Endothelial cell of umbilical vein (primary cell): ENCODE results near the gene DACT1. TPM values are rescaled to one million over a fixed set of nuclear protein-coding genes. Genes with fewer than 3 reads are reported as not detected.

Source experiments
- BruUV-seq: library from RNA; stranded (reverse); fragments of 400-500 nt; replicated peaks from 2 replicates; lab custom pipeline; 2021; lab: Mats Ljungman, UMichigan
- CTCF ChIA-PET: fragments of 300-600, 350-600 bp; sonication (Branson Sonifier 250); formaldehyde crosslinking; loops from one replicate; lab custom pipeline; 2021; ENCODE audit warnings: antibody characterized with exemption, inconsistent platforms; lab: Charles Lee
- POLR2A ChIA-PET: fragments of 300-600, 350-600 bp; sonication (Branson Sonifier 250); formaldehyde crosslinking; loops from one replicate; lab custom pipeline; 2021; ENCODE audit warnings: antibody characterized with exemption, inconsistent platforms; lab: Charles Lee
- DNase-seq: peaks from one replicate; pipeline ENCODE4 v3.0.0-alpha.2; 2011; ENCODE audit warnings: low read depth, low spot score
- FAIRE-seq: peaks from 2 replicates; lab custom pipeline; 2011; peaks lifted over from hg19 to GRCh38; lab: Jason Lieb, UNC
- H2AFZ ChIP-seq: 2 replicates; pipeline ENCODE4 v1.6.0; 2012; ENCODE audit warnings: low read depth, low read length, control low read depth, inconsistent platforms
- H3K27ac ChIP-seq: 2 replicates; pipeline ENCODE4 v1.5.1; 2011; ENCODE audit warnings: low read depth, mild to moderate bottlenecking, control low read depth, low read length, moderate library complexity; ENCODE audit not compliant: insufficient read depth
- H3K27me3 ChIP-seq, 2 experiments: 2 replicates each; pipeline versions ENCODE4 v1.6.0 to v1.6.1; 2011; ENCODE audit warnings: low read length in 2 of 2, mixed read lengths in 1 of 2; ENCODE audit not compliant: control insufficient read depth in 2 of 2, insufficient read depth in 2 of 2
- H3K36me3 ChIP-seq, 2 experiments: 2 replicates in 1 of 2; 3 replicates in 1 of 2; pipeline ENCODE4 v1.5.1; 2011; ENCODE audit warnings: low read length in 2 of 2, mild to moderate bottlenecking in 1 of 2, moderate library complexity in 1 of 2; ENCODE audit not compliant: control insufficient read depth in 2 of 2, insufficient read depth in 2 of 2; ENCODE audit errors: extremely low read depth in 1 of 2
- H3K4me1 ChIP-seq: 3 replicates; pipeline ENCODE4 v1.5.1; 2011; ENCODE audit warnings: mild to moderate bottlenecking, low read length; ENCODE audit not compliant: control insufficient read depth, insufficient read depth; ENCODE audit errors: extremely low read depth
- H3K4me2 ChIP-seq: 2 replicates; pipeline ENCODE4 v1.6.1; 2011; ENCODE audit warnings: low read length, control low read depth, mixed read lengths; ENCODE audit not compliant: insufficient read depth
- H3K4me3 ChIP-seq, 3 experiments: fragments of 200-600 bp in 1 of 3; sonication (generic), shearing (Covaris generic) in 1 of 3; replicated peaks in 1 of 3; 2 replicates each; pipeline ENCODE4 v1.5.1; 2011 to 2016; ENCODE audit warnings: control low read depth in 3 of 3, low read length in 3 of 3, mild to moderate bottlenecking in 2 of 3, inconsistent platforms in 1 of 3, low read depth in 1 of 3, moderate library complexity in 1 of 3; ENCODE audit not compliant: insufficient read depth in 1 of 3
- H3K79me2 ChIP-seq: 2 replicates; pipeline ENCODE4 v1.6.0; 2012; ENCODE audit warnings: low read length, inconsistent platforms; ENCODE audit not compliant: control insufficient read depth, insufficient read depth
- H3K9ac ChIP-seq: replicated peaks from 2 replicates; pipeline ENCODE3; 2011; ENCODE audit warnings: low read length, control low read depth; ENCODE audit not compliant: insufficient read depth; ENCODE audit errors: extremely low read depth
- H3K9me1 ChIP-seq: replicated peaks from 3 replicates; pipeline ENCODE4 v1.6.0; 2011; ENCODE audit warnings: mild to moderate bottlenecking, low read length; ENCODE audit not compliant: control insufficient read depth, insufficient read depth; ENCODE audit errors: extremely low read depth
- H3K9me3 ChIP-seq: replicated peaks from 2 replicates; pipeline ENCODE4 v1.5.1; 2012; ENCODE audit warnings: low read length, inconsistent platforms; ENCODE audit not compliant: control insufficient read depth, insufficient read depth
- H4K20me1 ChIP-seq: replicated peaks from 2 replicates; pipeline ENCODE3; 2011; ENCODE audit warnings: mild to moderate bottlenecking, low read length; ENCODE audit not compliant: control insufficient read depth, insufficient read depth; ENCODE audit errors: extremely low read depth
- EZH2 ChIP-seq: IDR thresholded peaks from 2 replicates; pipeline ENCODE4 v1.6.1; 2012; ENCODE audit warnings: borderline replicate concordance, low read depth, mild to moderate bottlenecking, moderate library complexity, low read length, inconsistent platforms; ENCODE audit not compliant: severe bottlenecking
- FOS ChIP-seq: IDR thresholded peaks from 2 replicates; pipeline ENCODE4 v1.6.1; 2011; ENCODE audit warnings: mild to moderate bottlenecking, low read length, moderate library complexity, borderline replicate concordance; ENCODE audit not compliant: insufficient read depth
- GATA2 ChIP-seq: IDR thresholded peaks from 2 replicates; pipeline ENCODE4 v1.7.0; 2011; ENCODE audit warnings: low read depth, mild to moderate bottlenecking, moderate library complexity, mixed read lengths, low read length; ENCODE audit not compliant: insufficient read length, insufficient read depth
- JUN ChIP-seq: IDR thresholded peaks from 2 replicates; pipeline ENCODE4 v1.6.1; 2011; ENCODE audit warnings: borderline replicate concordance, low read depth; ENCODE audit not compliant: insufficient read length, insufficient read depth
- MYC ChIP-seq: IDR thresholded peaks from one replicate; pipeline ENCODE4 v1.6.1; 2011; ENCODE audit warnings: mild to moderate bottlenecking, low read depth, low read length
- POLR2A ChIP-seq: IDR thresholded peaks from 2 replicates; pipeline ENCODE4 v1.6.1; 2012; ENCODE audit warnings: low read depth, mild to moderate bottlenecking, control low read depth, low read length
- POLR2AphosphoS5 ChIP-seq: IDR thresholded peaks from 2 replicates; pipeline ENCODE4 v1.6.1; 2012; ENCODE audit warnings: low read depth, mild to moderate bottlenecking, control low read depth, low read length, moderate library complexity; ENCODE audit not compliant: insufficient read depth
- dilution Hi-C: fragments of 300-500 bp; cut with MboI; formaldehyde crosslinking; loops from one replicate; pipeline ENCODE4 v1.15.0; 2019; ENCODE audit warnings: low sequenced_read_pairs; ENCODE audit not compliant: extremely low pct_ligation_motif_present
- intact Hi-C: fragments of 100-400 bp; cut with micrococcal nuclease; formaldehyde crosslinking; loops from one replicate; pipeline ENCODE4 v1.10.0; 2022
- polyA plus RNA-seq, 4 experiments: library from polyadenylated mRNA; depleted of rRNA in 3 of 4; stranded (reverse) in 3 of 4; unstranded in 1 of 4; fragments of >200 nt; gene quantifications; 2 replicates each; pipeline versions ENCODE4 v1.2.1 to v1.2.3, GENCODE V29; 2011 to 2012; ENCODE audit warnings: missing spikeins in 1 of 4
- total RNA-seq: library from RNA; stranded (reverse); gene quantifications from 2 replicates; pipeline ENCODE4 v1.2.3, GENCODE V29; 2021
- TF ChIP-seq, protein P1 (sequence below), 2 donors: IDR thresholded peaks; 1 replicate in 1 of 2; 2 replicates in 1 of 2; pipeline ENCODE4 v1.5.1; 2011; ENCODE audit warnings: low read length in 2 of 2, mild to moderate bottlenecking in 2 of 2, moderate library complexity in 2 of 2, control low read depth in 1 of 2, inconsistent platforms in 1 of 2, low read depth in 1 of 2; ENCODE audit not compliant: insufficient read depth in 1 of 2; ENCODE audit errors: extremely low read depth in 1 of 2
- TF ChIP-seq, protein P2 (sequence below): IDR thresholded peaks from 2 replicates; pipeline ENCODE4 v1.6.1; 2011; ENCODE audit not compliant: insufficient read depth, insufficient read length

DACT1 gene
- total and polyA plus RNA-seq, 2 donors (not counting 3 experiments of a cell fraction or from before 2014, with no cell fraction given) = 0.21 to 0.27 TPM

DNA sequence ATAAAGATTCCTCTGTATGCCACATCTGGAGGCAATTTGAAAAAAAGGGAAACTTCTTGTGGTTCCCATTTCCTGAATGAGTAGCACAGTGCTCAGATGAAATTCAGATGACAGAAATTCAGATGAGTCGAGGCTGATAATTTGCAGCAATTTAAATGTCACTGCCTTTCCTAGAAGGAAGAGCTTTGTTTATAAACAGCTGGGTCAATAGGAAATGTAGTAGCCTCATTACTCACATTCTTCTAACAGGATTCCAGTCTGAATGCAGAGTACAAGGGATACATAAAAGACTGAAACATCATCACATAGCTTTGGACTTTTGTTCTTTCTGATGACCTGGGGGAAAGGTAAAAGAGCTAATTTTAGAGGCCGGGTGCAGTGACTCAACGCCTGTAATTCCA, 11.3 kb upstream of the DACT1 start:
- Histone ChIP-seq H4K20me1 (no peaks in the 10 kb centered on the region), H3K79me2 (no peaks in the 10 kb centered on the region), H3K27ac (no peak overlapping the region), H3K9ac (no peak overlapping the region), H3K27me3 (peaks cover 3 to 8% of the 10 kb centered on the region in 2 experiments), H3K9me1 (no peaks in the 10 kb centered on the region), H3K4me3 (no peak overlapping the region), H3K9me3 (no peaks in the 10 kb centered on the region), H3K4me1 (no peaks in the 10 kb centered on the region), H2AFZ (no peak overlapping the region), H3K4me2 (no peak overlapping the region), H3K36me3 (no peaks in the 10 kb centered on the region)
- BruUV-seq = no TSS peak
- dilution Hi-C loops = no loop called here
- no peak for DNase-seq
- intact Hi-C loops = no loop called here
- no peak for FAIRE-seq
- CTCF ChIA-PET = interaction anchor here (0.6 to 1.1 kb wide), 2 partner anchors 125 to 187 kb away, joined by 3 to 4 read pairs; no protein-coding TSS in a partner anchor
- POLR2A ChIA-PET = no interaction called here
- TF ChIP-seq EZH2 (no peak), JUN (no peak), FOS (no peak), POLR2A (no peak), MYC (no peak)

GRCh38 chr14:58628406-58628805, 9.4 kb upstream of the DACT1 start:
- ChIA-PET POLR2A (no interaction called here), CTCF (no interaction called here)
- Histone ChIP-seq H3K9ac (no peak overlapping the region), H3K9me1 (no peaks in the 10 kb centered on the region), H3K4me1 (no peaks in the 10 kb centered on the region), H2AFZ (no peak overlapping the region), H3K36me3 (no peaks in the 10 kb centered on the region), H3K27ac (no peak overlapping the region), H3K79me2 (no peaks in the 10 kb centered on the region), H3K4me2 (no peak overlapping the region), H3K4me3 (no peak overlapping the region), H4K20me1 (no peaks in the 10 kb centered on the region), H3K9me3 (no peaks in the 10 kb centered on the region), H3K27me3 (peaks cover 10 to 14% of the 10 kb centered on the region in 2 experiments)
- no TSS peak for BruUV-seq
- intact Hi-C loops (no loop called here), dilution Hi-C loops (no loop called here)
- TF ChIP-seq MYC = no peak
- TF ChIP-seq EZH2 = no peak
- TF ChIP-seq JUN = no peak
- TF ChIP-seq POLR2A = no peak
- TF ChIP-seq GATA2 = no peak
- TF ChIP-seq, protein P1, sequence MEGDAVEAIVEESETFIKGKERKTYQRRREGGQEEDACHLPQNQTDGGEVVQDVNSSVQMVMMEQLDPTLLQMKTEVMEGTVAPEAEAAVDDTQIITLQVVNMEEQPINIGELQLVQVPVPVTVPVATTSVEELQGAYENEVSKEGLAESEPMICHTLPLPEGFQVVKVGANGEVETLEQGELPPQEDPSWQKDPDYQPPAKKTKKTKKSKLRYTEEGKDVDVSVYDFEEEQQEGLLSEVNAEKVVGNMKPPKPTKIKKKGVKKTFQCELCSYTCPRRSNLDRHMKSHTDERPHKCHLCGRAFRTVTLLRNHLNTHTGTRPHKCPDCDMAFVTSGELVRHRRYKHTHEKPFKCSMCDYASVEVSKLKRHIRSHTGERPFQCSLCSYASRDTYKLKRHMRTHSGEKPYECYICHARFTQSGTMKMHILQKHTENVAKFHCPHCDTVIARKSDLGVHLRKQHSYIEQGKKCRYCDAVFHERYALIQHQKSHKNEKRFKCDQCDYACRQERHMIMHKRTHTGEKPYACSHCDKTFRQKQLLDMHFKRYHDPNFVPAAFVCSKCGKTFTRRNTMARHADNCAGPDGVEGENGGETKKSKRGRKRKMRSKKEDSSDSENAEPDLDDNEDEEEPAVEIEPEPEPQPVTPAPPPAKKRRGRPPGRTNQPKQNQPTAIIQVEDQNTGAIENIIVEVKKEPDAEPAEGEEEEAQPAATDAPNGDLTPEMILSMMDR (IDR thresholded peaks at IDR 0.05; ENCODE audit: extremely low read depth in 1 of 2, insufficient read depth in 1 of 2, low read depth in 1 of 2, low read length in 2 of 2) = no peak
- TF ChIP-seq, protein P2, sequence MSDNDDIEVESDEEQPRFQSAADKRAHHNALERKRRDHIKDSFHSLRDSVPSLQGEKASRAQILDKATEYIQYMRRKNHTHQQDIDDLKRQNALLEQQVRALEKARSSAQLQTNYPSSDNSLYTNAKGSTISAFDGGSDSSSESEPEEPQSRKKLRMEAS = no peak
- TF ChIP-seq FOS = no peak
- no peak for TF ChIP-seq POLR2AphosphoS5
- FAIRE-seq (no peak), DNase-seq (no peak)
